PC-3 (cell line): Measurements from ENCODE around the gene BLACAT1.

Experiments
- EZH2 ChIP-seq: fragments of 300-600 bp; sonication (generic); IDR thresholded peaks from one replicate; pipeline ENCODE4 v1.6.1; 2017; ENCODE audit warnings: antibody characterized with exemption, mild to moderate bottlenecking, low read length; ENCODE audit not compliant: unreplicated experiment
- TF ChIP-seq, protein P1 (sequence below): fragments of 300-600 bp; sonication (generic); conservative IDR thresholded peaks from 2 replicates; pipeline ENCODE4 v1.5.1; 2017; ENCODE audit warnings: antibody characterized with exemption, low read depth, mild to moderate bottlenecking, low read length

DNA sequence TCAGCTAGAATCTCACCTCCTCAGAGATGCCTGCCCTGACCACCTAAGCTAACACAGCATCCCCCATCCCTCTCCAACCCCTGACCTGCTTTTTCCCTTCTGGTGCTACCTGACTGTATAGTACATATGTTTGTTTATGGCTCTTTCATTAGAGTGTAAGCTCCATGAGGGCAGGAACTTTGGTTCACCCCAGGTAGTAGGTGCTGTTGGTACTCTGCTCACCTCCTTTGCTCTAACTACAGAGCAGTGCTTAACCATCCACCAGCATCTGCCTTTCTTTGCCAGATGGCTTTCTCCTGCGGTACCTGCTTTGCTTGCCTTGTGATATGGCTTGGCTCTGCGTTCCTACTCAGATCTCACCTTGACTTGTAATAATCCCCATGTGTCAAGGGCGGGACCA is 18.7 kb upstream of the BLACAT1 start:
- TF ChIP-seq, protein P1, sequence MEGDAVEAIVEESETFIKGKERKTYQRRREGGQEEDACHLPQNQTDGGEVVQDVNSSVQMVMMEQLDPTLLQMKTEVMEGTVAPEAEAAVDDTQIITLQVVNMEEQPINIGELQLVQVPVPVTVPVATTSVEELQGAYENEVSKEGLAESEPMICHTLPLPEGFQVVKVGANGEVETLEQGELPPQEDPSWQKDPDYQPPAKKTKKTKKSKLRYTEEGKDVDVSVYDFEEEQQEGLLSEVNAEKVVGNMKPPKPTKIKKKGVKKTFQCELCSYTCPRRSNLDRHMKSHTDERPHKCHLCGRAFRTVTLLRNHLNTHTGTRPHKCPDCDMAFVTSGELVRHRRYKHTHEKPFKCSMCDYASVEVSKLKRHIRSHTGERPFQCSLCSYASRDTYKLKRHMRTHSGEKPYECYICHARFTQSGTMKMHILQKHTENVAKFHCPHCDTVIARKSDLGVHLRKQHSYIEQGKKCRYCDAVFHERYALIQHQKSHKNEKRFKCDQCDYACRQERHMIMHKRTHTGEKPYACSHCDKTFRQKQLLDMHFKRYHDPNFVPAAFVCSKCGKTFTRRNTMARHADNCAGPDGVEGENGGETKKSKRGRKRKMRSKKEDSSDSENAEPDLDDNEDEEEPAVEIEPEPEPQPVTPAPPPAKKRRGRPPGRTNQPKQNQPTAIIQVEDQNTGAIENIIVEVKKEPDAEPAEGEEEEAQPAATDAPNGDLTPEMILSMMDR, result no peak
- no peak for TF ChIP-seq EZH2
